SU-DHL-6 (cell line): ENCODE data around the gene PLEKHB2.

Source experiments
- H2AFZ ChIP-seq: fragments of 200-600 bp; sonication (generic); 2 replicates; pipeline ENCODE4 v1.6.1; 2014; ENCODE audit warnings: low read depth, mild to moderate bottlenecking, moderate library complexity, mixed read lengths, antibody characterized with exemption, low read length; ENCODE audit not compliant: severe bottlenecking
- H3F3A ChIP-seq: fragments of 200-600 bp; shearing (Covaris generic); 2 replicates; pipeline ENCODE4 v1.6.0; 2016; ENCODE audit warnings: antibody characterized with exemption, mild to moderate bottlenecking; ENCODE audit not compliant: insufficient read depth
- H3K27ac ChIP-seq: fragments of 200-600 bp; sonication (generic); 2 replicates; pipeline ENCODE4 v1.5.1; 2016; ENCODE audit warnings: low read depth, mild to moderate bottlenecking, low read length, moderate library complexity, mixed read lengths
- H3K27me3 ChIP-seq: fragments of 200-600 bp; sonication (generic), shearing (Covaris generic); 2 replicates; pipeline ENCODE4 v1.6.0; 2014; ENCODE audit warnings: mild to moderate bottlenecking, low read length
- H3K36me3 ChIP-seq: fragments of 200-600 bp; sonication (generic); 2 replicates; pipeline ENCODE4 v1.6.1; 2014; ENCODE audit warnings: mild to moderate bottlenecking, low read length, mixed read lengths
- H3K4me2 ChIP-seq: fragments of 300-600, 200-600 bp; shearing (Covaris generic), sonication (generic); 2 replicates; pipeline ENCODE4 v1.6.0; 2014; ENCODE audit warnings: low read length, low read depth, mild to moderate bottlenecking; ENCODE audit not compliant: poor library complexity, severe bottlenecking
- H3K4me3 ChIP-seq: fragments of 200-600 bp; sonication (generic); 2 replicates; pipeline ENCODE4 v1.5.1; 2014; ENCODE audit warnings: antibody characterized with exemption, low read length, mild to moderate bottlenecking, mixed read lengths; ENCODE audit not compliant: insufficient read depth, poor library complexity, severe bottlenecking
- H3K79me2 ChIP-seq: fragments of 200-600 bp; sonication (generic); 2 replicates; pipeline ENCODE4 v1.6.1; 2014; ENCODE audit warnings: mild to moderate bottlenecking, low read length, moderate library complexity; ENCODE audit not compliant: insufficient read depth
- H3K9ac ChIP-seq: fragments of 200-600 bp; sonication (generic); 2 replicates; pipeline ENCODE4 v1.7.0; 2014; ENCODE audit warnings: mild to moderate bottlenecking, low read length
- H3K9me2 ChIP-seq: fragments of 200-600 bp; sonication (generic); replicated peaks from 2 replicates; pipeline ENCODE4 v1.6.1; 2014; ENCODE audit warnings: low read length; ENCODE audit not compliant: insufficient read depth
- H3K9me3 ChIP-seq: fragments of 200-600 bp; sonication (generic); 2 replicates; pipeline ENCODE4 v1.6.1; 2014; ENCODE audit warnings: low read length, mixed read lengths; ENCODE audit not compliant: insufficient read depth
- H4K20me1 ChIP-seq: fragments of 200-600 bp; sonication (generic); 2 replicates; pipeline ENCODE4 v1.6.1; 2014; ENCODE audit warnings: low read depth, mild to moderate bottlenecking, antibody characterized with exemption, low read length, moderate library complexity, mixed read lengths
- EZH2phosphoT487 ChIP-seq: fragments of 200-600 bp; sonication (generic), shearing (Covaris generic); conservative IDR thresholded peaks from 2 replicates; pipeline ENCODE4 v1.6.1; 2018; ENCODE audit warnings: mild to moderate bottlenecking, antibody characterized with exemption, low read length, moderate library complexity, mixed read lengths
- TF ChIP-seq, protein P1 (sequence below): fragments of 200-600 bp; sonication (generic); IDR thresholded peaks from one replicate; pipeline ENCODE4 v1.5.1; 2017; ENCODE audit warnings: antibody characterized with exemption, mild to moderate bottlenecking, low read length, moderate library complexity; ENCODE audit not compliant: insufficient read depth, poor library complexity, severe bottlenecking

The PLEKHB2 gene

GRCh38 chr2:131127076-131127475, 21.9 kb downstream of the PLEKHB2 start:
- peaks cover 14% of the 10 kb centered on the region for H3K36me3 ChIP-seq
- TF ChIP-seq, protein P1, sequence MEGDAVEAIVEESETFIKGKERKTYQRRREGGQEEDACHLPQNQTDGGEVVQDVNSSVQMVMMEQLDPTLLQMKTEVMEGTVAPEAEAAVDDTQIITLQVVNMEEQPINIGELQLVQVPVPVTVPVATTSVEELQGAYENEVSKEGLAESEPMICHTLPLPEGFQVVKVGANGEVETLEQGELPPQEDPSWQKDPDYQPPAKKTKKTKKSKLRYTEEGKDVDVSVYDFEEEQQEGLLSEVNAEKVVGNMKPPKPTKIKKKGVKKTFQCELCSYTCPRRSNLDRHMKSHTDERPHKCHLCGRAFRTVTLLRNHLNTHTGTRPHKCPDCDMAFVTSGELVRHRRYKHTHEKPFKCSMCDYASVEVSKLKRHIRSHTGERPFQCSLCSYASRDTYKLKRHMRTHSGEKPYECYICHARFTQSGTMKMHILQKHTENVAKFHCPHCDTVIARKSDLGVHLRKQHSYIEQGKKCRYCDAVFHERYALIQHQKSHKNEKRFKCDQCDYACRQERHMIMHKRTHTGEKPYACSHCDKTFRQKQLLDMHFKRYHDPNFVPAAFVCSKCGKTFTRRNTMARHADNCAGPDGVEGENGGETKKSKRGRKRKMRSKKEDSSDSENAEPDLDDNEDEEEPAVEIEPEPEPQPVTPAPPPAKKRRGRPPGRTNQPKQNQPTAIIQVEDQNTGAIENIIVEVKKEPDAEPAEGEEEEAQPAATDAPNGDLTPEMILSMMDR = no peak
- no peak for TF ChIP-seq EZH2phosphoT487
- H4K20me1 ChIP-seq = no peaks in the 10 kb centered on the region

DNA sequence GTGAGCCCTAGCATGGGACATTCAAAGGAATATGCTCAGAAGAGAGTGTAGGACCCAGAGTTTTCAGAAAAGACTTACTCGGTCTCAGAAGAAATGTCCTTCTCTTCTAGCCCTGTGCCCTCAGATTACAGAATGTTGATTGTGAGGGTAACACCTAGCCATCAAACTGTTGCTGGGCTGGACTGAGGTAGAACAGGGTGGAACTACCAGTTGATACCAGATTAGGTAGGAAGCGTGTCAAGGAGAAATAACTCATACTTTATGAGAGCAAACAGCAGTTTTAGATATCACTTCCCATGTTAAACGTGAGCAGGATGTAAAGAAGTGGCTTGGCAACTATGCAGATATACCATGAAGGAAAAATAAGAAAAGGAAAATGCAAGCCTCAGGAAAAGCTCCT, 22.8 kb downstream of the PLEKHB2 start:
- H3K4me2 ChIP-seq = no peak overlapping the region
- no peak overlapping the region for H2AFZ ChIP-seq
- H3K27me3 ChIP-seq = no peaks in the 10 kb centered on the region
- no peaks in the 10 kb centered on the region for H4K20me1 ChIP-seq
- H3K9me2 ChIP-seq = no peaks in the 10 kb centered on the region
- H3K36me3 ChIP-seq = peaks cover 14% of the 10 kb centered on the region
- H3K9ac ChIP-seq = no peak overlapping the region
- H3F3A ChIP-seq = no peaks in the 10 kb centered on the region
- H3K79me2 ChIP-seq = no peaks in the 10 kb centered on the region; the same call in 1 of the 2 replicates
- H3K9me3 ChIP-seq = no peaks in the 10 kb centered on the region
- TF ChIP-seq, protein P1 = no peak
- no peak for TF ChIP-seq EZH2phosphoT487
- no peak overlapping the region for H3K27ac ChIP-seq
- no peak overlapping the region for H3K4me3 ChIP-seq

More at GRCh38 chr2:131127076-131127475, 21.9 kb downstream of the PLEKHB2 start:
- H3K27ac ChIP-seq = no peak overlapping the region
- H3F3A ChIP-seq = no peaks in the 10 kb centered on the region
- H3K9me2 ChIP-seq = no peaks in the 10 kb centered on the region
- no peak overlapping the region for H3K9ac ChIP-seq
- H3K27me3 ChIP-seq = no peaks in the 10 kb centered on the region
- H3K9me3 ChIP-seq = no peaks in the 10 kb centered on the region
- H3K4me3 ChIP-seq = no peak overlapping the region
- H2AFZ ChIP-seq = no peak overlapping the region
- H3K4me2 ChIP-seq = no peak overlapping the region
- no peaks in the 10 kb centered on the region; the same call in 1 of the 2 replicates for H3K79me2 ChIP-seq

DNA sequence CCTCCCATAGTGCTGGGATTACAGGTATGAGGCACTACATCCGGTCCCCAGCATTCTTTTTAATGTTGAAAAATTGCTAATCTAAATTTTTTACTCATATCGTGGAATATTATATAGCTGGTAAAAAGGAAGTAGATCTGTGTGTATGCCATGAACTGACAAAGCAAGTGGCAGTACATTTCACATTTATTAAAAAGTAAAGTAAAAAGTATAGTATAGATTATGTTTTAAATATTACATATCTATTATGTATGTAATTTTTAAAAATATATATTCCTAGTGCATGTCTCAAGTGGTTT, 25.1 kb downstream of the PLEKHB2 start:
- Histone ChIP-seq H3K36me3 (peaks cover 14% of the 10 kb centered on the region), H3K9ac (no peak overlapping the region), H3F3A (no peaks in the 10 kb centered on the region), H3K27me3 (no peaks in the 10 kb centered on the region), H2AFZ (no peak overlapping the region), H4K20me1 (no peaks in the 10 kb centered on the region), H3K9me2 (no peaks in the 10 kb centered on the region), H3K4me3 (no peak overlapping the region), H3K79me2 (no peaks in the 10 kb centered on the region), H3K27ac (no peak overlapping the region), H3K9me3 (no peaks in the 10 kb centered on the region), H3K4me2 (no peak overlapping the region)
- TF ChIP-seq, protein P1 = no peak
- TF ChIP-seq EZH2phosphoT487 = no peak

- Histone ChIP-seq H3K79me2 (0 out of 2 replicates have a peak, but pooled peaks cover 6% of the 10 kb centered on the region), H3K9me2 (no peaks in the 10 kb centered on the region), H3K36me3 (peaks cover 10% of the 10 kb centered on the region), H3K4me3 (no peak overlapping the region), H3K4me2 (no peak overlapping the region), H4K20me1 (no peaks in the 10 kb centered on the region), H3F3A (no peaks in the 10 kb centered on the region; the same call in 1 of the 2 replicates), H3K9ac (no peak overlapping the region), H3K9me3 (no peaks in the 10 kb centered on the region), H2AFZ (no peak overlapping the region), H3K27me3 (no peaks in the 10 kb centered on the region), H3K27ac (no peak overlapping the region)
- TF ChIP-seq EZH2phosphoT487 = no peak
- TF ChIP-seq, protein P1 = no peak
Observed at GRCh38 chr2:131132729-131133128, 27.6 kb downstream of the PLEKHB2 start.
